AG04450 (cell line): ENCODE results near the gene PPM1L. TPM values are rescaled to one million over a fixed set of nuclear protein-coding genes. Genes with fewer than 3 reads are reported as not detected.

Experiments
- CTCF ChIA-PET: fragments of 300-600, 350-600 bp; formaldehyde crosslinking; extraction: SDS; loops from one replicate; lab custom pipeline; 2022; ENCODE audit warnings: antibody characterized with exemption, inconsistent platforms; lab: Charles Lee
- POLR2A ChIA-PET: fragments of 350-600 bp; formaldehyde crosslinking; extraction: SDS; loops from one replicate; lab custom pipeline; 2021; ENCODE audit warnings: antibody characterized with exemption, inconsistent platforms; lab: Yijun Ruan, JAX
- DNase-seq: peaks from one replicate; pipeline ENCODE4 v3.0.0-alpha.2; 2011; ENCODE audit warnings: low read depth, low spot score
- H3K27ac ChIP-seq: one replicate; pipeline ENCODE4 v1.5.1; 2012; ENCODE audit warnings: low read depth, low read length, control low read depth
- H3K27me3 ChIP-seq: one replicate; pipeline ENCODE4 v1.6.0; 2012; ENCODE audit warnings: low read length; ENCODE audit not compliant: control insufficient read depth, insufficient read depth
- H3K4me3 ChIP-seq: 2 replicates; pipeline ENCODE4 v1.5.1; 2011; ENCODE audit warnings: mild to moderate bottlenecking, low read depth, low read length, control low read depth
- H3K9me3 ChIP-seq: 2 replicates; pipeline ENCODE4 v1.5.1; 2012; ENCODE audit warnings: low read length; ENCODE audit not compliant: control insufficient read depth, insufficient read depth
- CTCF ChIP-seq: IDR thresholded peaks from 2 replicates; pipeline ENCODE4 v1.5.1; 2011; ENCODE audit warnings: low read depth, low read length, control low read depth, inconsistent platforms
- polyA plus RNA-seq: library from polyadenylated mRNA; depleted of rRNA; stranded (reverse); fragments of >200 nt; gene quantifications from 2 replicates; pipeline ENCODE4 v1.2.3, GENCODE V29; 2011

PPM1L gene
- polyA plus RNA-seq, 1 experiment: 0.33 TPM

GRCh38 chr3:160931474-160931873, 175.4 kb downstream of the PPM1L start:
- no peaks in the 10 kb centered on the region for H3K27me3 ChIP-seq
- DNase-seq: no peak
- H3K9me3 ChIP-seq: no peaks in the 10 kb centered on the region
- ChIA-PET POLR2A (no interaction called here), CTCF (interaction anchor here (0.6 to 3.4 kb wide), 3 partner anchors 10 to 28 kb away, joined by 3 to 23 read pairs (median 3); no protein-coding TSS in a partner anchor)
- no peak for TF ChIP-seq CTCF
- no peak overlapping the region for H3K4me3 ChIP-seq
- no peak overlapping the region for H3K27ac ChIP-seq

- no peak overlapping the region for H3K4me3 ChIP-seq
- no peaks in the 10 kb centered on the region for H3K27me3 ChIP-seq
- H3K9me3 ChIP-seq: no peaks in the 10 kb centered on the region; the same call in 1 of the 2 replicates
- ChIA-PET CTCF (interaction anchor here (1.0 kb wide), 1 partner anchor 14 kb away, joined by 3 read pairs; no protein-coding TSS in a partner anchor), POLR2A (no interaction called here)
- H3K27ac ChIP-seq: no peak overlapping the region
- no peak for TF ChIP-seq CTCF
- no peak for DNase-seq
Measured at GRCh38 chr3:160935413-160936095, 179.5 kb downstream of the PPM1L start.

- peak; percentile 85 for TF ChIP-seq CTCF
- no peaks in the 10 kb centered on the region for H3K27me3 ChIP-seq
- DNase-seq: peak; percentile 24
- ChIA-PET POLR2A (interaction anchor here (1.1 kb wide), 1 partner anchor 187 kb away, joined by 3 read pairs; no protein-coding TSS in a partner anchor), CTCF (interaction anchor here (0.6 to 5.4 kb wide), 35 partner anchors 8 to 480 kb away, joined by 3 to 72 read pairs (median 6); no protein-coding TSS in a partner anchor)
- H3K27ac ChIP-seq: no peak overlapping the region
- H3K9me3 ChIP-seq: no peaks in the 10 kb centered on the region; the same call in 1 of the 2 replicates
- H3K4me3 ChIP-seq: no peak overlapping the region
Measured at GRCh38 chr3:160941885-160942494, 186.0 kb downstream of the PPM1L start.

- ChIA-PET CTCF (interaction anchor here (0.9 to 5.4 kb wide), 9 partner anchors 10 to 300 kb away, joined by 3 to 72 read pairs (median 4); no protein-coding TSS in a partner anchor), POLR2A (no interaction called here)
- Histone ChIP-seq H3K9me3 (no peaks in the 10 kb centered on the region; the same call in 1 of the 2 replicates), H3K27ac (no peak overlapping the region), H3K4me3 (no peak overlapping the region), H3K27me3 (no peaks in the 10 kb centered on the region)
- no peak for DNase-seq
- no peak for TF ChIP-seq CTCF
Measured at GRCh38 chr3:160943996-160944395, 188.0 kb downstream of the PPM1L start.
